Mononuclear cell (primary cell): ENCODE data around the gene LRRC27. TPM values are rescaled to one million over a fixed set of nuclear protein-coding genes. Genes with fewer than 3 reads are reported as not detected.
"Not testable (repeated sequence)": the region's sequence is repeated elsewhere in the genome, so short reads cannot be mapped to it uniquely, and the experiment has no call there.

Experiments used
- H3K27me3 ChIP-seq: 2 replicates; pipeline ENCODE4 v1.6.0; 2011; ENCODE audit warnings: low read length, control low read depth; ENCODE audit not compliant: insufficient read depth
- H3K4me1 ChIP-seq: 2 replicates; pipeline ENCODE4 v1.5.1; 2011; ENCODE audit warnings: mild to moderate bottlenecking, low read length, control low read depth; ENCODE audit not compliant: insufficient read depth
- H3K4me3 ChIP-seq: 2 replicates; pipeline ENCODE4 v1.5.1; 2011; ENCODE audit warnings: mild to moderate bottlenecking, low read length, moderate library complexity
- H3K9me3 ChIP-seq: 2 replicates; pipeline ENCODE4 v1.5.1; 2011; ENCODE audit warnings: low read depth, mild to moderate bottlenecking, control low read depth, low read length
- total RNA-seq: library from RNA; depleted of rRNA; stranded (reverse); fragments of >200 nt; gene quantifications from one replicate; pipeline ENCODE4 v1.2.3, GENCODE V29; 2012

LRRC27 gene
- total RNA-seq, 1 donor: 1.4 TPM

DNA sequence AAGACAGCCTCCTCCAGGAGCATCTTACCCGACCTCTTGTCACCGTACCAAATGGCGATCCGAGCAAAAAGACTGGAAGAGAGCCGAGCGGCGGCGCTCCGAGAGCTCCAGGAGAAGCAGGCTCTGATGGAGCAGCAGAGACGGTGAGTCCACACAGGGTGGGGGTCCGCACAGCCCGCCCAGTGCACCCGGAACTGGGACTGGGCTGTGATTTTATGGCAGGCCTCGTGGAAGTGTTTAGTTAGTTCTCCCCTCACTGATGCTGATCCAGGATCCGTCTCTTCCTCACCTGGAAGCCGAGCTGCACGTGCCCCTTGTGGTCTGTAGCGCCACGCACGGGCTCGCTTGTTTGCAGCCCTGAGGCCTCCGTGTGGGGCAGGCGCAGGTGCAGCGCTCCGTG lies 19.6 kb downstream of the LRRC27 start:
- no peaks in the 10 kb centered on the region for H3K27me3 ChIP-seq
- no peak overlapping the region for H3K4me3 ChIP-seq
- no peaks in the 10 kb centered on the region for H3K9me3 ChIP-seq
- H3K4me1 ChIP-seq: no peaks in the 10 kb centered on the region

- H3K4me1 ChIP-seq, H3K27me3 ChIP-seq, H3K9me3 ChIP-seq, H3K4me3 ChIP-seq: not testable (repeated sequence)
These were observed 20.7 kb downstream of the LRRC27 start for GRCh38 chr10:132352462-132353308.

DNA sequence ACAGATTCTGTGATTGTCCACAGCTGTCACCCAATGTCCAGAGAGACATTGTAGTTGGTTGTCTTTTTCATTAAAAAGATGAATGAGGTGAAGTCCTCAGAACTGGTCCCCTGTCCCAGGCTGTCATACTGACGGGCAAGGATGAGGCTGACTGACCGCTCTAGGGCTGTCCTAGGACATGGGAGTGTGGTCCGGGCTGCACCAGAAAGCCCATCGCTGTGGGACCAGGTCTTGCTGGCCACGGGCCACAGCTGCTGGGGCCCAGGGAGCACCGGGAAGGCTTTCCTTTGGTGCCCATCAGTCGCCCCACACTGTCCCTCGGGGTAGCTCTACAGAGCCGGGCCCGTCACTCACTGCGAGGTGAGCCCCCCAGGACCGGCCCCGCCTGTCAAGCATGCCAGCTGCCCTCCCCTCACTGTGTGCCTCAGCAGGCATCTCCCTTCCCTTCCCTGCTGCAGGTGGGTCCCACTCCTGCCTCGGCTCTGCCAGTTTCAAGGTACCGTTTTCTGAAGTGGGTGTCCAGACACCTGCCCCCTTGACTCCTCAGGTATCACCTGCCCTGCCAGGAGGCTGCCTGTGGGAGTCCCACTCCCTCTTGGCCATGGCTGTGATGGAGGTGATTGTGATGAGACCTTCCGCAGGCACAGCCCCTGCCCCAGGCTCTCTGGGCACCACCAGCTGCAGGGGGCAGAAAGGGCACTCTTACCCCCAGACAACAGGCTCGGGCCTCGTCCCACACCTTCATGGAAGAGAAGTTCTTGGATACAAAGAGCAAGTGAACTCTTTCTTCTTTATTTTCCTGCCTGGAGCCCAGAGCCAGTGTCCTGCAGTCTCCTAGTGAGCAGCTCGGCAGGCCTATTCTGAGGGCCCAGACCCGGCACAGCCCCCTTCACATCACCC lies 21.7 kb downstream of the LRRC27 start:
- no peak overlapping the region for H3K4me3 ChIP-seq
- no peaks in the 10 kb centered on the region for H3K27me3 ChIP-seq
- no peaks in the 10 kb centered on the region for H3K9me3 ChIP-seq
- H3K4me1 ChIP-seq: no peaks in the 10 kb centered on the region

GRCh38 chr10:132354356-132355094 lies 22.5 kb downstream of the LRRC27 start:
- Histone ChIP-seq H3K4me3 (no peak overlapping the region), H3K4me1 (no peaks in the 10 kb centered on the region), H3K9me3 (no peaks in the 10 kb centered on the region), H3K27me3 (no peaks in the 10 kb centered on the region)

DNA sequence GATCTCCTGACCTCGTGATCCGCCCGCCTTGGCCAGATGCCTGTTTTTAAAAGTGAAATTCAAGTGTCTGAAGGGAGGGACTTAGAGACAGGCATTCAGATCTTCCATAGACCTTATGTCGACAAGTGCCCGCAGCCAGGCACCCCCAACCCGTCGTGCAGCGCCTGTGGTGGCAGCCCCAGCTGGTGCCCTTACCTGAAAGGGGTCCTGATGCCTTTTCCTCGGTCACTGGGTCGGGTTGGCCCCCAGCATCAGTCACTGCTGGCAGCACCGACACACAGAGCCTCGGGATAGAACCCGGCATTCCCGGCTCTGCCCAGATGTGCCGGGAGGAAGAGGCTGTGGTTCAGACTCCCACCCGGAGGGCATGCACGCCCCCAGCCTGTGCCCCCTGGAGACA lies 23.3 kb downstream of the LRRC27 start:
- Histone ChIP-seq H3K9me3 (no peaks in the 10 kb centered on the region), H3K27me3 (no peaks in the 10 kb centered on the region), H3K4me3 (no peak overlapping the region), H3K4me1 (no peaks in the 10 kb centered on the region)

- Histone ChIP-seq H3K4me3 (no peak overlapping the region), H3K27me3 (no peaks in the 10 kb centered on the region), H3K4me1 (no peaks in the 10 kb centered on the region), H3K9me3 (no peaks in the 10 kb centered on the region)
These were observed 23.8 kb downstream of the LRRC27 start for GRCh38 chr10:132355754-132356153.

DNA sequence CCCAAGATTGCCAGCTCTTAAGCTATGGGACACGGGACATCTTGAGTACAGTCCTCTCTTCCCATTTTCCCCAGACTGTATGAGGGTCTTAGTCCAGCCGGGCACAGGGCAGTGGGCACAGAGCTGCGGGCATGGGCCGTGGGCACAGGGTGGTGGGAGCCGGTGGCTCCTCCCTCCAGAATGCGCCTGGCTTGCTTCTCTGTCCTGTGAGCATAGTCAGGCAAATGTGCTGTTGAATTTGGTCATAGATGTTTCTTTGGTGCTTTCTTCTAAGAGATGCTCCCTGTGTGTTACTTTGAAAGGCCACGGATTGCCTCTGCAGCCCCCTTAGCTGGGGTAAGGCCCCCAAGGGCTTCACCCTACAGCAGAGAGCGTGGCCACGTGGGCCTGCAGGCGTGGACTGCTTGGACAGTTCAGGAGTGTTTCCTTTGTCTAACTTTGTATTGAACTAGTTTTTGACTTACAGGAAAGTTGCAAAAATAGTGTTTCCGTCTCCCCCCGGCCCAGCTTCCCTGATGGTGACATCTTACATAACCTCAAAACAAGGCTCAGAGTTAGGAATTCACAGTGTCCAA lies 24.7 kb downstream of the LRRC27 start:
- no peaks in the 10 kb centered on the region for H3K27me3 ChIP-seq

GRCh38 chr10:132357286-132358058 lies 25.5 kb downstream of the LRRC27 start:
- Histone ChIP-seq H3K27me3 (no peaks in the 10 kb centered on the region), H3K9me3 (no peaks in the 10 kb centered on the region), H3K4me1 (no peaks in the 10 kb centered on the region), H3K4me3 (no peak overlapping the region)

More for the DNA sequence above, 24.7 kb downstream of the LRRC27 start:
- H3K4me1 ChIP-seq: no peaks in the 10 kb centered on the region
- no peak overlapping the region for H3K4me3 ChIP-seq
- H3K9me3 ChIP-seq: no peaks in the 10 kb centered on the region

DNA sequence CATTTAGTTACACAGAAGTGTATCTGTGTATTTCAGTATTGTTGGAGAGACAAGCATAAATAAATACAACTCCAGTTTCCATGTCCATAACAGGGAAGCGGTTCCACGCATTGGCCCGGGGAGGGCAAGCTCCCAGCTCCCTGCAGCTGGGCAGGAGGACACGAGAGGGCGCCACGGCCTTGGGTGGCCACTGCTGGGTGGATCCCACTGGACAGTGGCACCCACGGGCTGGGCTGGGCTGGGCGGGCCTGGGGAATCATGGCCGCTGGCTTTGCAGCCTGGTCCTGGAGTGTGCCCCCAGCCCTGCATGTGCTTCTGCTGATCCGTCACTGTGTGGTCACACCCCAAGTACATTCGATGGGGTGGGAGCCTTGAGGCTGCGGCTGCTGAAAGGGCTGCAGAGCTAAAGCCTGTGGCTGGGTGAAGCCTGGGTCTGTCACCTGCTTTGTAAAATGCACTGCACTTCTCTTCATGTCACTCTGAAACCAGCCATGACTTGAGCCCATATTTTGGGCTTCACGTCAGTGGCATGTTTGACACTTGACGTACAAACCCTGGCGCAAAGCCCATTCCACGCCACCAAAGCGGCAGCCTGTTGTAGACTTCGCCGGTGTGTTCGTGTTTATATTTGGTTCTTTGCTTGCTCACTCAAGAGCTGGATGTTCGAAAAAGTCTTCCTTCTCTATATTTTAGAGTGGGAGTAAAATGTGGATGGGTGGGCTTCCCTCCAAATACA lies 27.5 kb downstream of the LRRC27 start:
- Histone ChIP-seq H3K9me3 (no peaks in the 10 kb centered on the region), H3K4me1 (no peaks in the 10 kb centered on the region), H3K27me3 (no peaks in the 10 kb centered on the region), H3K4me3 (no peak overlapping the region)

GRCh38 chr10:132360766-132361447 lies 28.9 kb downstream of the LRRC27 start:
- Histone ChIP-seq H3K4me3 (no peak overlapping the region), H3K27me3 (no peaks in the 10 kb centered on the region), H3K9me3 (no peaks in the 10 kb centered on the region), H3K4me1 (no peaks in the 10 kb centered on the region)

GRCh38 chr10:132361581-132362101 lies 29.6 kb downstream of the LRRC27 start:
- Histone ChIP-seq H3K4me1 (no peaks in the 10 kb centered on the region), H3K27me3 (no peaks in the 10 kb centered on the region), H3K4me3 (no peak overlapping the region), H3K9me3 (no peaks in the 10 kb centered on the region)

DNA sequence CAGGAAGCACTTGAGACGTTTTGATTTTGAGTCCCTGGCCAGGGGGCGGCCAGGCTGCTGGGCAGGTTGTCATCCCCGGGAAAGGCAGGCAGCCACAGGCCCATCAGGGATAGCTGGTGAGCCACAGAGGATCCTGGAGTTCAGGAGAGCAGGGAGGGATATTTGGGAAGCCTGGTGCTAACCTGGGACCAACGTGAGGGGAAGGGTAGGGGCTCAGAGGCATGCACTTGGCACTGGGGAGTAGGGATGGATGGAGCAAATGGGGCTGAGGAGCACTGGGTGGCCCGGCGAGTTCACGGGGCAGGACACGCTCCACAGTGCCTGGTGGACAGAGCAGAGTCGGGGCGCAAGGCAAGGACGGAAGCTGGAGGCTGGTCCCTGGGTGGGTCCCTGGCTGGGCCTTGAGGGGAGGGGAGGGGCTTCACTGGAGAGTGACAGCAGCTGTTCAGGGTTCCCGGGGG lies 30.2 kb downstream of the LRRC27 start:
- H3K4me1 ChIP-seq: no peaks in the 10 kb centered on the region
- H3K27me3 ChIP-seq: no peaks in the 10 kb centered on the region
- no peaks in the 10 kb centered on the region for H3K9me3 ChIP-seq
- H3K4me3 ChIP-seq: no peak overlapping the region

- H3K4me3 ChIP-seq: no peak overlapping the region
- no peaks in the 10 kb centered on the region for H3K27me3 ChIP-seq
- H3K9me3 ChIP-seq: no peaks in the 10 kb centered on the region
- no peaks in the 10 kb centered on the region for H3K4me1 ChIP-seq
These were observed 31.4 kb downstream of the LRRC27 start for GRCh38 chr10:132363376-132363775.
